Activated T-helper 1 cell treated with anti-CD3 and anti-CD28 coated beads, Interleukin-12 subunit alpha, Interleukin-12 subunit beta, Interleukin-2, Interleukin-4 antibody, amounts not matched to agents 30 ng/mL and 10 ng/mL and 1 ng/mL, durations not matched to agents 14 hours and 24 hours and 36 hours (primary cell): Measurements from ENCODE around the gene ALKBH6. TPM values are rescaled to one million over a fixed set of nuclear protein-coding genes. Genes with fewer than 3 reads are reported as not detected.
"Not testable (repeated sequence)": the region's sequence is repeated elsewhere in the genome, so short reads cannot be mapped to it uniquely, and the experiment has no call there.

Experiments
- DNase-seq: peaks from one replicate; pipeline ENCODE4 v3.0.0; 2021; ENCODE audit warnings: low spot score
- H3K27ac Mint-ChIP-seq: one replicate; pipeline ENCODE4 v1.8.0; 2021; ENCODE audit warnings: mild to moderate bottlenecking, mixed read lengths
- H3K27me3 Mint-ChIP-seq: one replicate; pipeline ENCODE4 v1.8.0; 2022; ENCODE audit warnings: mild to moderate bottlenecking, moderate library complexity, mixed read lengths; ENCODE audit not compliant: insufficient read depth
- H3K36me3 Mint-ChIP-seq: one replicate; pipeline ENCODE4 v1.8.0; 2021; ENCODE audit warnings: low read depth, mixed read lengths
- H3K4me1 Mint-ChIP-seq: one replicate; pipeline ENCODE4 v1.8.0; 2021; ENCODE audit warnings: low read depth, mixed read lengths
- H3K4me3 Mint-ChIP-seq: one replicate; pipeline ENCODE4 v1.8.0; 2021; ENCODE audit warnings: mild to moderate bottlenecking, moderate library complexity, mixed read lengths
- H3K9me3 Mint-ChIP-seq: one replicate; pipeline ENCODE4 v1.8.0; 2021; ENCODE audit warnings: mixed read lengths
- intact Hi-C: fragments of 100-400 bp; cut with micrococcal nuclease; formaldehyde crosslinking; loops from one replicate; pipeline ENCODE4 v1.15.1; 2024
- total RNA-seq: library from RNA; stranded (reverse); gene quantifications from 2 replicates; pipeline ENCODE4 v1.2.3, GENCODE V29; 2022

ALKBH6 gene
- total RNA-seq, 1 donor from 2014 or later = 60.6 TPM

DNA sequence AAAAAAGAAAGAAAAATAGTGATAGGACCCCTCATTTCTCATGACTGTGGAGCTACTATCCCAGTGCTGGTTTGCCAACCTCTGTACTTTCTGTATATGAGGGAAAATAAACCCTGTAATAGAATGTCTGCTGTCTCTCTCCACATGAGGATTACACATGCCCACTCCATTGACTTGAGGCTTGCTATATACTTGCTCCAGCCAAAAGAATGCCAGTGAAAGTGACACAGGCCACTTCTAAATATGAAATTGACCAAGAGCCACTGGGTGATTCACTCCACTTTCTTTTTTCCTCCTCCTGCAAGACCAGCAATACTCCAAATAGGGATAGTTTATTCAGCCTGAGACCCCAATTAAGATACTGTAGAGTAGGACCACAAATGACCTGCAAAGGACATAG lies 33.8 kb upstream of the ALKBH6 start:
- DNase-seq = no peak
- H3K27me3 Mint-ChIP-seq = no peaks in the 10 kb centered on the region
- no peak overlapping the region for H3K4me3 Mint-ChIP-seq
- no peak overlapping the region for H3K27ac Mint-ChIP-seq
- intact Hi-C loops = no loop called here
- H3K9me3 Mint-ChIP-seq = no peaks in the 10 kb centered on the region
- peaks cover 8% of the 10 kb centered on the region for H3K36me3 Mint-ChIP-seq
- H3K4me1 Mint-ChIP-seq = peaks cover 10% of the 10 kb centered on the region

DNA sequence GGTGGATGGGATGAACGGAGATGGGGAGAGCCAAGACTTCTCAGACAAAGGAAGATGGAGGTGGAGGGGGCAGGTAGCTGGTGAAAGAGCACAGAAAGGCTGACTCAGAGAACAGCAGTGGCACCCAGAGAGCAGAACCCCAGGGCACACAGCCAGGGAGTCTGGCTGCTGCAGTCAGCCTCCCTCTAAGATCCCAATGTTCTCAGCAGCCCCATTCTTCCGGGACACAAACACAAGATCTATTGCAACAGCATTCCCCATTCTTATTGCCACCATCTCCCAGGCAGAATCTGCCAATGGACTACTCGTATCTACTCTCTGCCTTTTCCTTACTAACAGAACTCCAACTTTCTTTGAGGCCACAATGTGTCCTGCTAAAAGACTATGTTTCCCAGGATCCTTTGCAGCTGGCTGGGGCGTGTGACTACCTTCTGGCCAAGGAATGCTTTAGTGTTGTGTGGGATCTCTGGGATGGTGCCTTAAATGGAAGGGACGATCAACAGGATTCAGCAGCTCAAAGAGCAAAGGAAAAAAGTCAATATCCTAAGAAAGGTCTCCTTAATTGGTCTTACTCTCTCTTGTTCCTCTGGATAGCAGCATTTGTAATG lies 32.5 kb upstream of the ALKBH6 start:
- intact Hi-C loops = no loop called here
- no peaks in the 10 kb centered on the region for H3K27me3 Mint-ChIP-seq
- no peak overlapping the region for H3K27ac Mint-ChIP-seq

GRCh38 chr19:36043952-36044351 lies 29.9 kb upstream of the ALKBH6 start:
- H3K27ac Mint-ChIP-seq = no peak overlapping the region
- no peaks in the 10 kb centered on the region for H3K4me1 Mint-ChIP-seq
- intact Hi-C loops = no loop called here
- no peaks in the 10 kb centered on the region for H3K27me3 Mint-ChIP-seq
- DNase-seq = no peak
- no peak overlapping the region for H3K4me3 Mint-ChIP-seq
- no peaks in the 10 kb centered on the region for H3K9me3 Mint-ChIP-seq
- H3K36me3 Mint-ChIP-seq = peaks cover 4% of the 10 kb centered on the region

More for the DNA sequence above, 32.5 kb upstream of the ALKBH6 start:
- DNase-seq = no peak
- H3K4me1 Mint-ChIP-seq = peaks cover 10% of the 10 kb centered on the region
- peaks cover 8% of the 10 kb centered on the region for H3K36me3 Mint-ChIP-seq
- no peak overlapping the region for H3K4me3 Mint-ChIP-seq
- no peaks in the 10 kb centered on the region for H3K9me3 Mint-ChIP-seq

DNA sequence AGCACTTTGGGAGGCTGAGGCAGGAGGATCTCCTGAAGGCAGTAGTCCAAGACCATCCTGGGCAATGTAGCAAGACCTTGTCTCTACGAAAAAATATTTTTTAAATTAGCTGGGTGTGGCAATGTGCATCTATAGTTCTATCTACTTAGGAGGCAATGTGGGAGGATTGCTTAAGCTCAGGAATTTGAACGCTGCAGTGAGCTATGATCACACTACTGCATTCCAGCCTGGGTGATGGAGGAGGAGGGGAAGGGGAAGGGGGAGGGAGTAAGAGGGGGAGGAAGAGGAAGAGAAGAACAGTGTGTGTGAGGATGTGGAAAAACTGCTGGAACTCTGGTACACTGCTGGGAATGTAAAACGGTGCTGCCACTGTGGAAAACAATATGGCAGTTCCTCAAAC lies 27.8 kb upstream of the ALKBH6 start:
- no peak for DNase-seq
- intact Hi-C loops = no loop called here
- Mint-ChIP-seq H3K4me3 (no peak overlapping the region), H3K27me3 (no peaks in the 10 kb centered on the region), H3K9me3 (no peaks in the 10 kb centered on the region), H3K4me1 (peaks cover 7% of the 10 kb centered on the region), H3K36me3 (peaks cover 4% of the 10 kb centered on the region), H3K27ac (no peak overlapping the region)

GRCh38 chr19:36041092-36041491 lies 27.1 kb upstream of the ALKBH6 start:
- DNase-seq, H3K4me1 Mint-ChIP-seq, H3K4me3 Mint-ChIP-seq, H3K9me3 Mint-ChIP-seq, intact Hi-C loops, H3K36me3 Mint-ChIP-seq, H3K27me3 Mint-ChIP-seq, H3K27ac Mint-ChIP-seq: not testable (repeated sequence)

- H3K9me3 Mint-ChIP-seq = no peaks in the 10 kb centered on the region
- intact Hi-C loops = no loop called here
- peaks cover 5% of the 10 kb centered on the region for H3K36me3 Mint-ChIP-seq
- no peak overlapping the region for H3K4me3 Mint-ChIP-seq
- no peak for DNase-seq
- no peak overlapping the region for H3K27ac Mint-ChIP-seq
- H3K4me1 Mint-ChIP-seq = peaks cover 15% of the 10 kb centered on the region
- H3K27me3 Mint-ChIP-seq = no peaks in the 10 kb centered on the region
Measured at GRCh38 chr19:36040495-36040894, 26.5 kb upstream of the ALKBH6 start.

DNA sequence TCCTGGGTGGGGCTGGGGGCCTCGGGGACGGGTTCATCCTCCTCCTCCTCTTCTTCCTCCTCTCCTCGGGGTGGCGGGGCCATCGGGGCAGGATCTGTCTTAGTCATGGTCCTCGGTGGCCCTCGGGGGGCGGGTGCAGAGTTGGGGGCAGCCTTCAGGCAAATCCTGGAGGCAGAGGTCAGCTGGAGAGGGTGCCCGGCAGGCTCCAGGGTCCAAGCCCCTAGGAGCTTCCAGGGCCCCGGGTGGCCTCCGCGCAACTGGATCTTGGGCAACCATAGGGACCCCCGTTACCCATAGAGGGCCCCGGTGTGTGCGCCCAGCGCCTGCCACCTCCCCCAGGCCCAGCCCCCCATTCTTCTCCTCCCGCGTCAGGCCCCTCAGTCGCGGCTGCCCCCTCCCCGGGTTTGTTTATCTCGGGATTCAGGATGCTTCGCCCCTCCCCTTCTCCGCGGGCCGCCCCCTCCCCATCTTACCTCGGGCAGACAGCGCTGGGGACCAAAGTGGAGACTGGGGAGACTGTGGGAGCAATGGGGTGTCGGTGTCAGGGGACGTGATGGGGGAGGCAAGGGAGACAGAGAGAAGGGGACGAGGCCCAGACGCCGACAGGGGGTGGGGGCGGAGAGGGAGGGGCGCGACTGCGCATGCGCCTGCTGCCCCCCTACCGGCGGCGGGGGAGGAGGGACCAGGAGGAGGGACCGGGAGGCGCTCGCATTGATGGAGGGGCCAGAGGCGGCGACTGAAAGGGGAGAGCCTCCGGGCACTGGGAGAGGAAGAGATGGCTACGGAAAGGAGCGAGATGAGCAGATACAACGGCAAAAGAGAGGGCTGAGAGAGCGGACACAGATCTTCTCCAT lies 18.5 kb upstream of the ALKBH6 start, which contains the start of gene CLIP3:
TSS of gene CLIP3 (minus strand) at position 623 of the 854 bp plus-strand sequence. CDS start at position 107, 516 bp downstream.
- peak within 1 kb of the TSS; percentile 73 for H3K4me3 Mint-ChIP-seq
- H3K36me3 Mint-ChIP-seq = peaks cover 26% of the 10 kb centered on the region
- H3K27ac Mint-ChIP-seq = peak within 1 kb of the TSS; percentile 19
- H3K4me1 Mint-ChIP-seq = peaks cover 35% of the 10 kb centered on the region
- H3K9me3 Mint-ChIP-seq = no peaks in the 10 kb centered on the region
- H3K27me3 Mint-ChIP-seq = no peaks in the 10 kb centered on the region
- intact Hi-C loops = loop anchor here (2.0 kb wide), 1 partner anchor 18 kb away; the partner anchor contains the start of gene ALKBH6
- DNase-seq = peak; percentile 33

DNA sequence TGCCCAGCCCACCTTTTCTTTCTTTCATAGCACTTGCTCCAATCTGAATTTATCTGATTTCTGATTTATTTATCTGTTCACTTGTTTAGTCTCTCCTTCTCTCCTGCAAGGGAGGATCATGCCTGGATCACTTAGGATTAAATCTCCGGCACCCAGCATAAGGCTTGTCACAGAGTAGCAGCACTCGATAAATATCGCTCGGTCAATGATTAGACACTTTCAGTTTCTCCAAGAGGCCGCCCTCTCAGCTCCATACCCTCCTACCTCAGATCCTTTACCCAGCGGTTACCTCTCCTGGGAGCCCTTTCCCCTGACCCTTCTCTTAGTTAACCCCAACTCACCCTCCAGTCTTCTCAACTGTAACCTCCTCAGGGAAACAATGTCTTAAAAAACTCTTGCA lies 17.3 kb upstream of the ALKBH6 start:
- Mint-ChIP-seq H3K36me3 (peaks cover 26% of the 10 kb centered on the region), H3K4me3 (no peak overlapping the region), H3K27me3 (no peaks in the 10 kb centered on the region), H3K9me3 (no peaks in the 10 kb centered on the region), H3K27ac (no peak overlapping the region), H3K4me1 (peaks cover 26% of the 10 kb centered on the region)
- no peak for DNase-seq
- intact Hi-C loops = no loop called here

DNA sequence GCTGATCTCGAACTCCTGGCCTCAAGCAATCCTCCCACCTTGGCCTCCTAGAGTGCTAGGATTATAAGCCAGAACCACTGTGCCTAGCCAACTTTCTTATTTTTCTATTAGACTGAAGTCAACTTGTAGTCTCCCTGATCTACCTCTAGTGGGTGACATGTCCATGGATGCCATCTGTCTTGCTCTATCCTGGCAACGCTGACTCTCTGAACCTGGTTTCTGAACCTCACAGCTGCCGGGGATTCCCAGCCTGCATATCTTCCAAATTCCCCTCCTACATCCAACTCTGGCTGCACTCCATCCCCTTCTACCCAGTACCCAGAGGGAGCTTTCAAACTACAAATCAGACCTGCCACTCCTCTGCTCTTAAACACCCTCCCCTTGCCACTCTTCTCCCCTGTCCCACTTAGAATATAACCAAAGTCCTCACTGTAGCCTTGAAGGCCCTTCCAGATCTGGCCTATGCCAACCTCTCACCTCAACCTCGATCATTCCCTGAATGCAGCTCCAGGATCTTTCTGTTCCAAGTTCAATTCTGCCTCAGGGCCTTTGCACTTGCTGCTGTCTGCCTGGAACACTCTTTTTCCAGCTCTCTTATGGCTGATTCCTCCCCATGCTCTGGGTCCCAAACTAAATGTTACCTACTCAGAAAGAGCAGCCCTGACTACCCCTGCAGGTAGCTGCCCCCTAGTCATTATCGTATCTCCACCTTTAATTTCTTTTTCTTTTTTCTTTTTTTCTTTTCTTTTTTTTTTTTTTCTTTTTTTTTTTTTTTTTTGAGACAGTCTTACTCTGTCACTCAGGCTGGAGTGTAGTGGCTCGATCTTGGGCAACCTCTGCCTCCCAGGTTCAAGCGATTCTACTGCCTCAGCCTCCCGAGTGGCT lies 16.5 kb upstream of the ALKBH6 start:
- Mint-ChIP-seq H3K9me3 (no peaks in the 10 kb centered on the region), H3K27ac (peak overlapping the region; percentile 10), H3K27me3 (no peaks in the 10 kb centered on the region), H3K36me3 (peaks cover 24% of the 10 kb centered on the region), H3K4me1 (peaks cover 20% of the 10 kb centered on the region), H3K4me3 (no peak overlapping the region)
- DNase-seq = no peak
- intact Hi-C loops = no loop called here

- Mint-ChIP-seq H3K4me3 (no peak overlapping the region), H3K27me3 (no peaks in the 10 kb centered on the region), H3K9me3 (no peaks in the 10 kb centered on the region), H3K36me3 (peaks cover 14% of the 10 kb centered on the region), H3K27ac (no peak overlapping the region), H3K4me1 (peaks cover 2% of the 10 kb centered on the region)
- intact Hi-C loops = no loop called here
- no peak for DNase-seq
Measured at GRCh38 chr19:36028313-36029041, 14.5 kb upstream of the ALKBH6 start.

DNA sequence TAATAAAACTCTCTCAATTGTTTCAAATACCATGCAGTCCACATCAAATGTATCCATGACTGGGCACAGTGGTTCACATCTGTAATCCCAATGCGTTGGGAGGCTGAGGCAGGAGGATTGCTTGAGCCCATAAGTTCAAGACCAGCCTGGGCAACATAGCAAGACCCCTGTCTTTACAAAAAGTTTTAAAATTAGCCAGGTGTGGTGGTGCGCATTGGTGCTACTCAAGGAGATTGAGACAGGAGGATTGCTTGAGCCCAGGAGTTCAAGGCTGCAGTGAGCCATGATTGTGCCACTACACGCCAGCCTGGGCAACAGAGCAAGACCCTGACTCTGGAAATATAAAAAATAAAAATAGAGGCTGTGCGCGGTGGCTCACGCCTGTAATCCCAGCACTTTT lies 13.7 kb upstream of the ALKBH6 start:
- no peak for DNase-seq
- Mint-ChIP-seq H3K4me1 (no peaks in the 10 kb centered on the region), H3K4me3 (no peak overlapping the region), H3K27ac (no peak overlapping the region), H3K36me3 (peaks cover 17% of the 10 kb centered on the region), H3K9me3 (no peaks in the 10 kb centered on the region), H3K27me3 (no peaks in the 10 kb centered on the region)
- intact Hi-C loops = no loop called here

- intact Hi-C loops = no loop called here
- Mint-ChIP-seq H3K27me3 (no peaks in the 10 kb centered on the region), H3K9me3 (no peaks in the 10 kb centered on the region), H3K36me3 (peaks cover 15% of the 10 kb centered on the region), H3K27ac (no peak overlapping the region), H3K4me3 (no peak overlapping the region), H3K4me1 (no peaks in the 10 kb centered on the region)
- no peak for DNase-seq
Measured at GRCh38 chr19:36026091-36026876, 12.3 kb upstream of the ALKBH6 start.
